HG03045 (cell line): ENCODE data around the gene SIRPB1.
"Not testable (repeated sequence)": the region's sequence is repeated elsewhere in the genome, so short reads cannot be mapped to it uniquely, and the experiment has no call there.

ENCODE experiments used
- ATAC-seq: cut with Tn5 transposase; IDR thresholded peaks from one replicate; pipeline ENCODE4 v1.9.1; 2021; ENCODE audit warnings: mild to moderate bottlenecking, moderate library complexity; ENCODE audit not compliant: unreplicated experiment

SIRPB1 gene

GRCh38 chr20:1600736-1601135 lies 19.1 kb downstream of the SIRPB1 start:
- ATAC-seq = no peak

GRCh38 chr20:1595333-1595732 lies 24.5 kb downstream of the SIRPB1 start:
- no peak for ATAC-seq

GRCh38 chr20:1588533-1589460 lies 31.0 kb downstream of the SIRPB1 start:
- ATAC-seq = no peak

- ATAC-seq = no peak
These were observed 31.9 kb downstream of the SIRPB1 start for GRCh38 chr20:1587781-1588532.

GRCh38 chr20:1579488-1579887 lies 40.3 kb downstream of the SIRPB1 start:
- ATAC-seq = no peak

- ATAC-seq = no peak
These were observed 41.9 kb downstream of the SIRPB1 start for GRCh38 chr20:1577906-1578305.

GRCh38 chr20:1577313-1577712 lies 42.5 kb downstream of the SIRPB1 start:
- not testable (repeated sequence) for ATAC-seq

- ATAC-seq = no peak
These were observed 43.2 kb downstream of the SIRPB1 start for GRCh38 chr20:1576641-1577040.

- ATAC-seq = not testable (repeated sequence)
These were observed 43.8 kb downstream of the SIRPB1 start for GRCh38 chr20:1576003-1576402.

- not testable (repeated sequence) for ATAC-seq
These were observed 48.2 kb downstream of the SIRPB1 start for GRCh38 chr20:1571583-1571982.
